OCI-LY1 (cell line): ENCODE measurements around the gene ADAMTSL3.

ENCODE experiments used
- H2AFZ ChIP-seq: fragments of 200-600 bp; sonication (generic), shearing (Covaris generic); 2 replicates; pipeline ENCODE4 v1.6.0; 2014; ENCODE audit warnings: antibody characterized with exemption, mild to moderate bottlenecking, low read length
- H3F3A ChIP-seq: fragments of 200-600 bp; sonication (generic), shearing (Covaris generic); 2 replicates; pipeline ENCODE4 v1.6.0; 2014; ENCODE audit warnings: mild to moderate bottlenecking, antibody characterized with exemption, low read length, moderate library complexity; ENCODE audit not compliant: insufficient read depth
- H3K27ac ChIP-seq: fragments of 200-600 bp; sonication (generic); 2 replicates; pipeline ENCODE4 v1.5.1; 2014; ENCODE audit warnings: low read length, mixed run types, mild to moderate bottlenecking, low read depth; ENCODE audit not compliant: poor library complexity, severe bottlenecking
- H3K27me3 ChIP-seq: fragments of 200-600 bp; sonication (generic); 2 replicates; pipeline ENCODE4 v1.6.0; 2014; ENCODE audit warnings: antibody characterized with exemption, mild to moderate bottlenecking, low read length, moderate library complexity; ENCODE audit not compliant: insufficient read depth
- H3K36me3 ChIP-seq: fragments of 200-600 bp; sonication (generic); 2 replicates; pipeline ENCODE4 v1.6.1; 2014; ENCODE audit warnings: mild to moderate bottlenecking, antibody characterized with exemption, low read length, moderate library complexity, mixed read lengths; ENCODE audit not compliant: insufficient read depth
- H3K4me1 ChIP-seq: fragments of 200-600 bp; sonication (generic); 2 replicates; pipeline ENCODE4 v1.5.1; 2014; ENCODE audit warnings: mild to moderate bottlenecking, low read length, moderate library complexity; ENCODE audit not compliant: insufficient read depth, severe bottlenecking
- H3K4me2 ChIP-seq: fragments of 200-600 bp; sonication (generic), shearing (Covaris generic); 2 replicates; pipeline ENCODE4 v1.6.1; 2014; ENCODE audit warnings: low read length
- H3K4me3 ChIP-seq: fragments of 200-600 bp; sonication (generic); 2 replicates; pipeline ENCODE4 v1.5.1; 2014; ENCODE audit warnings: low read length, low read depth, mild to moderate bottlenecking, mixed read lengths; ENCODE audit not compliant: poor library complexity, severe bottlenecking
- H3K79me2 ChIP-seq: fragments of 200-600 bp; shearing (Covaris generic); 2 replicates; pipeline ENCODE4 v1.6.1; 2016; ENCODE audit warnings: mixed run types, low read length, mixed read lengths; ENCODE audit not compliant: insufficient read depth
- H3K9ac ChIP-seq: fragments of 200-600 bp; sonication (generic), shearing (Covaris generic); 2 replicates; pipeline ENCODE4 v1.6.1; 2014; ENCODE audit warnings: mild to moderate bottlenecking, low read length, mixed read lengths
- H3K9me2 ChIP-seq: fragments of 200-600 bp; sonication (generic), shearing (Covaris generic); 2 replicates; pipeline ENCODE4 v1.6.1; 2014; ENCODE audit warnings: low read depth, mild to moderate bottlenecking, low read length, mixed read lengths
- H3K9me3 ChIP-seq: fragments of 200-600 bp; shearing (Covaris generic); 2 replicates; pipeline ENCODE4 v1.6.1; 2014; ENCODE audit warnings: low read length, mixed read lengths
- H4K20me1 ChIP-seq: fragments of 200-600 bp; sonication (generic), shearing (Covaris generic); 2 replicates; pipeline ENCODE4 v1.6.0; 2016; ENCODE audit warnings: mild to moderate bottlenecking, low read length; ENCODE audit not compliant: insufficient read depth
- EZH2 ChIP-seq: fragments of 200-600 bp; sonication (generic), shearing (Covaris generic); IDR thresholded peaks from 2 replicates; pipeline ENCODE4 v1.8.0; 2017; ENCODE audit warnings: borderline replicate concordance, mixed run types, mild to moderate bottlenecking, antibody characterized with exemption, low read length, moderate library complexity, mixed read lengths
- TF ChIP-seq, protein P1 (sequence below): fragments of 200-600 bp; sonication (generic), shearing (Covaris generic); IDR thresholded peaks from 2 replicates; pipeline ENCODE4 v1.5.1; 2017; ENCODE audit warnings: mild to moderate bottlenecking, antibody characterized with exemption, low read length, moderate library complexity, mixed read lengths

Gene ADAMTSL3

DNA sequence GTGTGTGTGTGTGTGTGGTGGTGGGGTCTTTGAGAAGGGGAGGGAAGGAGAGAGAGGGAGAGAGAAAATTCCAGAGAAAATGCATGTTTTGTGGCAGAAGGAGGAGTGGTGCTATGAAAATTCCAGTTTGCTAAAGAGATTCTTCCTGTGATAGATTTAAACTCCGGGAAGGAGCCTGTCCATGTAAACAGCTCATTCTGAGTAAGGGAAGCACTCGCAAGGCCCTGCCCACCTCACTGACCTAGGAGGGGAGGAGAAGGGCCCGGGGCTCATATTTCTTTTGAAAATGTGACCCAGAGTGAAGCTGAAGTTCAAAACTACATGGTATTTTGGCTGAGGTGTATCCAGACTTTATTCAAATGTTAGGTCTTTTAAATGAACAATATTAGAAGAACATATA lies 41.3 kb downstream of the ADAMTSL3 start:
- no peak overlapping the region for H3K4me3 ChIP-seq
- TF ChIP-seq, protein P1, sequence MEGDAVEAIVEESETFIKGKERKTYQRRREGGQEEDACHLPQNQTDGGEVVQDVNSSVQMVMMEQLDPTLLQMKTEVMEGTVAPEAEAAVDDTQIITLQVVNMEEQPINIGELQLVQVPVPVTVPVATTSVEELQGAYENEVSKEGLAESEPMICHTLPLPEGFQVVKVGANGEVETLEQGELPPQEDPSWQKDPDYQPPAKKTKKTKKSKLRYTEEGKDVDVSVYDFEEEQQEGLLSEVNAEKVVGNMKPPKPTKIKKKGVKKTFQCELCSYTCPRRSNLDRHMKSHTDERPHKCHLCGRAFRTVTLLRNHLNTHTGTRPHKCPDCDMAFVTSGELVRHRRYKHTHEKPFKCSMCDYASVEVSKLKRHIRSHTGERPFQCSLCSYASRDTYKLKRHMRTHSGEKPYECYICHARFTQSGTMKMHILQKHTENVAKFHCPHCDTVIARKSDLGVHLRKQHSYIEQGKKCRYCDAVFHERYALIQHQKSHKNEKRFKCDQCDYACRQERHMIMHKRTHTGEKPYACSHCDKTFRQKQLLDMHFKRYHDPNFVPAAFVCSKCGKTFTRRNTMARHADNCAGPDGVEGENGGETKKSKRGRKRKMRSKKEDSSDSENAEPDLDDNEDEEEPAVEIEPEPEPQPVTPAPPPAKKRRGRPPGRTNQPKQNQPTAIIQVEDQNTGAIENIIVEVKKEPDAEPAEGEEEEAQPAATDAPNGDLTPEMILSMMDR: no peak
- TF ChIP-seq EZH2: no peak
- no peak overlapping the region for H3K4me2 ChIP-seq
- H3K9ac ChIP-seq: no peak overlapping the region
- no peaks in the 10 kb centered on the region for H4K20me1 ChIP-seq
- no peak overlapping the region for H2AFZ ChIP-seq
- H3K9me2 ChIP-seq: no peaks in the 10 kb centered on the region
- H3K27ac ChIP-seq: no peak overlapping the region
- H3K36me3 ChIP-seq: no peaks in the 10 kb centered on the region
- H3K79me2 ChIP-seq: no peaks in the 10 kb centered on the region
- H3K27me3 ChIP-seq: no peaks in the 10 kb centered on the region
- no peaks in the 10 kb centered on the region for H3K4me1 ChIP-seq
- H3F3A ChIP-seq: no peaks in the 10 kb centered on the region
- H3K9me3 ChIP-seq: no peaks in the 10 kb centered on the region

DNA sequence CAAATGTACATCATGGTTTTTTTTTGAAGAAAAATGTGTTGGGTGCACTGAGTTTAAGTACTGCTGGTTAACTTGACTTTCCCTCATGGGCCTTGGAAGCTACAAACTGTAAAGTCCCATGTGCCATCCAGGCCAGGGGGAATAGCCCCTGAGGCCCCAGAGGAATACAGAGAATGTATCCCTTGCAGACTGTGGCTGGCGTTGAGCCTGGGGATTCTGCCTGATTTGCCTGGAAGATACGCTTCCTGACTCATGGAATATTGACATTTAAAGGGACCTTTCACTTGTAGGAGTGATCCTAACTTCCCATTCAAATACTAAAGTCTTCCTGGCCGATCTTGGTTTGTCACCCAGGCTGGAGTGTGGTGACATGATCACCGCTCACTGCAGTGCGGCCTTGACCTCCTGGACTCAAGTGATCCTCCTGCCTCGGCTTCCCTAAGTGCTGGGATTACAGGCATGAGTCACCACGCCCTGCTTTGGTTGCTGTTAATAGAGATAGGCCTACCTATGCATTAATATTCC lies 42.0 kb downstream of the ADAMTSL3 start:
- H3K79me2 ChIP-seq: no peaks in the 10 kb centered on the region
- H3K9me2 ChIP-seq: no peaks in the 10 kb centered on the region
- H3K4me2 ChIP-seq: no peak overlapping the region
- no peak overlapping the region for H3K9ac ChIP-seq
- no peaks in the 10 kb centered on the region for H4K20me1 ChIP-seq
- no peaks in the 10 kb centered on the region for H3K27me3 ChIP-seq
- no peak overlapping the region for H3K4me3 ChIP-seq
- H3K27ac ChIP-seq: no peak overlapping the region
- H3K36me3 ChIP-seq: no peaks in the 10 kb centered on the region
- H3K9me3 ChIP-seq: no peaks in the 10 kb centered on the region
- no peak overlapping the region for H2AFZ ChIP-seq
- H3F3A ChIP-seq: no peaks in the 10 kb centered on the region
- no peaks in the 10 kb centered on the region for H3K4me1 ChIP-seq
- TF ChIP-seq EZH2: no peak
- TF ChIP-seq, protein P1: no peak

GRCh38 chr15:83697716-83698115 lies 43.8 kb downstream of the ADAMTSL3 start:
- no peak overlapping the region for H3K27ac ChIP-seq
- TF ChIP-seq, protein P1: no peak
- no peak for TF ChIP-seq EZH2
- H3K4me2 ChIP-seq: no peak overlapping the region
- H2AFZ ChIP-seq: no peak overlapping the region
- H4K20me1 ChIP-seq: no peaks in the 10 kb centered on the region
- H3K27me3 ChIP-seq: no peaks in the 10 kb centered on the region
- H3K9ac ChIP-seq: no peak overlapping the region
- H3K36me3 ChIP-seq: no peaks in the 10 kb centered on the region
- no peak overlapping the region for H3K4me3 ChIP-seq
- no peaks in the 10 kb centered on the region for H3K4me1 ChIP-seq
- no peaks in the 10 kb centered on the region for H3K9me3 ChIP-seq
- no peaks in the 10 kb centered on the region for H3K79me2 ChIP-seq
- no peaks in the 10 kb centered on the region for H3F3A ChIP-seq
- no peaks in the 10 kb centered on the region for H3K9me2 ChIP-seq
